Measurements from ENCODE around the gene KNCN.

Gene KNCN

DNA sequence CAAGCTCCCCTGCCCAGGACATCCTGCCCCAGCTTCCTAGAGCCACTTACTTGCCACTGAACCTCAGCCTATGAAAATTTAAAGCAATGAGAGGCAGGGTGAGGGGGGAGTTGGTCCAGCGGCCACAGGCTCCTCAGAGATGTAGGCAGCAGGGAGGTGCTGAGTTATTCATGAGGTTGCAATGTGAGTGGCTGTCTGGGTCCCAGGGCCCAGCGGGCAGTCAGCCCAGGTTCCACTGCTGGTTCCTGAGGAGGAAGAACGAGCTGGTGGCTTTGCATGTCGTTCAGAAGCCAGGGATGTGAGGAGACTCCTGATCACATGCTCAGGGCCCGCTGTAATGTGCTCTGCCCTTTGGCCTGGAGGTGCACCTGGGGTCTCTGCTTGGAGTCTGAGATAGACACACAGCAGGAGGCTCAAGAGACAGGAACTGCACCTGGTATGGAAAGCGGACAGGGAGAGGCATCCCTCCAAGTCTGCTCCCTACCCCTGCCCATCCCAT lies at the start of gene KNCN:
TSS of gene KNCN (minus strand) at position 51 of the 499 bp plus-strand sequence. CDS start 432 bp downstream, outside the sequence.
- DNase-seq = no peak

GRCh38 chr1:46599059-46599970 lies 47.9 kb upstream of the KNCN start:
- DNase-seq = no peak

GRCh38 chr1:46596846-46597245 lies 45.4 kb upstream of the KNCN start:
- DNase-seq = no peak

DNA sequence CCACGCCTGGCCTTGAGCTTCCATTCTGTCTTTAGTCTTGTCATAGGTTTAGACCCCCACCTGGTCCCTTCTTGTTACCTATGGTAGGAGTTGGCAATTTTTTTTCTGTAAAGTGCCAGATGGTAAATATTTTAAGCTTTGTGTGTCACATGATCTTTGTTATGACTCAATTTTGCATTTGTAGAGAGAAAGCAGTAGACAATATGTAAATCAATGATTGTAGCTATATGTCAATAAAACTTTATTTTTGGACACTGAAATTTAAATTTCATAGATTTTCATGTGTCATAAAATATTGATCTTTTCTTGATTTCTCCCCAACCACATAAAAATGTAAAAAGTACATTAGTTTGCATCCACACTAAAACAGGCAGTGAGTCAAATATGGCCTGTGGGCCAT lies 44.6 kb upstream of the KNCN start:
- DNase-seq = no peak

- DNase-seq = no peak
Measured at GRCh38 chr1:46595127-46595526, 43.7 kb upstream of the KNCN start.

- no peak for DNase-seq
Measured at GRCh38 chr1:46594063-46594462, 42.6 kb upstream of the KNCN start.

GRCh38 chr1:46592823-46593222 lies 41.4 kb upstream of the KNCN start:
- no peak for DNase-seq

DNA sequence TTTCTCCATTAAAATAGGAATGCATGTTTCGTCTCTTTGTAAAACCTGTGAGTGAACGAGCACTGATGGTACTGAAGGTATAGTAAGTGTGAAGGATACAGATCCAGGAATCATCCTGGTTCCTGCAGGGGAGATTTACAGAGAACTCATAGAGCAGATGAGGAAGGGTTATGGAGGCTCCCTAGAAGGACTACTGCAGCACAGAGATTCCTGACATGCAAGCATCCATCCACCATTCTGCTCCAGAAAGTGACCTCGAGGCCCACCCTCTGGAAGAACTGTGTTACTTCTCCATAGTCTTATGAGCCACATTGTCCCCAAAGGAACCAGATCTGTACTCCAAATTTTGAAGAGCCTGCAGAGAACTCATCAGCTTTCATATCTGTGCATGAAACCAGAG lies 38.1 kb upstream of the KNCN start:
- DNase-seq = no peak

- DNase-seq = no peak
Measured at GRCh38 chr1:46587069-46587468, 35.6 kb upstream of the KNCN start.

- DNase-seq = no peak
Measured at GRCh38 chr1:46585312-46585938, 34.0 kb upstream of the KNCN start.

GRCh38 chr1:46583494-46583893 lies 32.0 kb upstream of the KNCN start:
- DNase-seq = no peak

DNA sequence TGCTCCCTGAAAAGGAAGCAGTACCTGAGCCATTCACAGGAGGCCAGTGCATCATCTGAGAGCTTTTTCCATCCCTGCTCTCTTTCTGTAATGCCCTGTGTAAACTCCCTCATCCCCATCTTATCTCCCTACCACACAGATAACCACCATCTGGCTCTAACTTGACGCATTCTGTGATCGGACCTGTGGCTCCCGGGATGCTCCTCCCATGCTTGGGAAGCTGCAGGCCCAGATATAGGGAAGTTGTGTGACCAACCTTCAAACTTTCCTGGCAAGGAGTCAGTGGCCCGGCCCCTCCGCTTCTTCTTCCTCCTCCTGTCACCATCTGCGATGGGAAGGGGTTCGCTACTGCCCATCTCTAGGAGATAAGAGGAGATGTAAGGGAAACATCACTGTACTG lies 31.5 kb upstream of the KNCN start:
- DNase-seq = no peak

- no peak for DNase-seq
Measured at GRCh38 chr1:46581681-46582455, 30.4 kb upstream of the KNCN start.

GRCh38 chr1:46580140-46580903 lies 28.9 kb upstream of the KNCN start:
- no peak for DNase-seq

DNA sequence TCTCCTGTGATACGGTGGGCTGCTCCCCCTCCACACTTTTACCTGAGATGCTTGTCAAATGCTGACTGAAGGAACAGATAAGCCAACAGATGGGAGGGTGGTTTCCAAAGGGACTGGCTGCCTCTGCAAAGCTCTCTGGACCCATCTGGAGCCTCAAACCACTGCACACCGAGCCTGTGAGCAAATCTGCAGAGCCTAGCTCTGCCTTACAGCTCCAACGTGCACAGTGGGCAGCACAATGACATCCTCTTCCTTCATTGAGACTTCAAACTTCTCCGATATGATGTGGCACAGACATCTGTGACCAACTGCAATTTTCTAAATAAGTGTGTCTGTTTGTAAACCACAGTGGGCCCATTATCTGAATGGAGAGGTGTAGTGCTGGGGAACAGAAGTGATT lies 26.2 kb upstream of the KNCN start:
- no peak for DNase-seq

DNA sequence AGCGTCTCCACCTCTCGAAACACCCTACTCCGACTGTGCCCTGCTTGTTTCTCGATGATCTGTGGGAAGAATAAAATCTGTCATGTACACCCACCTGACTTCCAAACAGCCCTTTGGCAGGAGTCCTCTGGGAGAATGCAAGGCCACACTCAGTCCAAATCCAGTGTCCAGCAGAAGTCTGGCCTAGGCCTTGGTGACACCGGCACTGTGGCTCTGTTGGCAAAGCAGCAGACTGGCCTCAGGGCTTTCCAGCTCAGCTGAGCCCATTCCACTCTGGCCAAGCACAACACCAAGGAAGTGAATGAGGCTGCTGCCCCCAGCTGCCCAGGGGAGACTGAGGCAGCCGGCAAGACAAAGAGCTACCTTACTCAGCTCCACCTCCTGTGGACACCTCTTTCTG lies 25.1 kb upstream of the KNCN start:
- DNase-seq = no peak

GRCh38 chr1:46575778-46576177 lies 24.3 kb upstream of the KNCN start:
- no peak for DNase-seq

DNA sequence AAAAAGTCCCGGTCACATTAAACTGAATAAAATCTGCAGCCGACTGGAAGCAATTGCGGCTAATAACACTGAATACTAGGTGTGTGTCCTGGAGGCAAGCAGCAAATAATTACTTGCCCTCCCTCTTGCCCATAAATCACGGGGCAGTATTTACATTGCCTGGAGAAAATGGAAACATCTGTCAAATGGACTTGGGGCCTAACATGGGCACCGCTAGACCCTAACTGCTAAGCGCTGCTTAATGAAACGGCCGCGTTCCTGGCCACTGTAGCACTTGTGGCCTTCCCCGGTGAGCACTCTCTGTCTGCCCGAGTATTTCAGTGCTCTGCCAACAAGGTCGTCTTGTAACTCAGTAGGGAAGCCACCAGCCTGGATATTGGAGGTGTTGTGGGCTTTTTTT lies 23.9 kb upstream of the KNCN start:
- DNase-seq = no peak

DNA sequence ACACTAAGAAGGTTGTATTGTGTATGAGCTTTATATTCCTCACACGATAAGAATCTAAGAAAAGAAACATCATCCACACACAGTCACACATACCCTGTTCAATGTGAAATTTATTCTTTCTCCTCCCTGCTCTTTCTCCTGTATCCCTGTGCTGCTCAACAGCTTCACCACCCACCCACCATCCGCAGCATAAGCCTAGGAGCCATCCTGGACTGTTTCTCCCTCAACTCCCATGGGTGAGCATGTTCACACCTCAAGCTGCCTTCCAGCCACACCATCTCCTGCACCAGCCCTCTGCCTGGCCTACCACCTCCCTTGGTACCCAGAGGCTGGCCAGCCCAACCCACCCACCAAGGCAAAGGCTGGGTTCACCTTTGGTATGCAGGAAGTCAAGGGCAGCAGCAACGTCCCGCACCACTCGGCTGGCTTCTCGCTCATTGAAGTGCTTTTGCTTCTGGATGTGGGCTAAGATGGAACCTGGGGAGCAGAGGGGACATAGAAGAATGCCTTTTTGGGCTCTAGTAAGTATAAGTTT lies 20.3 kb upstream of the KNCN start:
- no peak for DNase-seq

GRCh38 chr1:46569884-46570725 lies 18.7 kb upstream of the KNCN start:
- peak; percentile 34 for DNase-seq

- no peak for DNase-seq
Measured at GRCh38 chr1:46569116-46569515, 17.7 kb upstream of the KNCN start.

Measured in fibroblast of upper back skin (primary cell).